HG03139 (cell line): Measurements from ENCODE around the gene DEFB113.

ENCODE experiments used
- ATAC-seq: cut with Tn5 transposase; IDR thresholded peaks from one replicate; pipeline ENCODE4 v1.9.1; 2021; ENCODE audit not compliant: unreplicated experiment

Gene DEFB113

DNA sequence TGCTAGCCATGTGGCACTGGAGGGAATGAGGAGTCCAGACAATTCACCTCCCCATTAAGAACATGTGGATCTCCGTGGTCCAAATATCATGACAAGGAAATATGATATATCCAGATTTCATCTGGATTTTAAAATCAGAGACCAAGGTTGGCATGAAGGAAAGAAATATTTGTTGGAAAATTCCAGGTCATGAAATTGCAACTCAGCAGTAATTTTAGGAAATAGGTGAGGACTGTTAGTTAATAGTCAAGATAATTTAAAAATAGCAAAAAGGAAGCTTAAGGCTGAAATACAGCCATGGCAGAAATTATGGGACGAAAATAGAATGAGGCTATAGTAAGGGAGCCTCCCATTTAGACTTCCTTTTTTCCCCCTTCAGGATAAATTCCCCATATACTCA, 32.4 kb downstream of the DEFB113 start:
- no peak for ATAC-seq

DNA sequence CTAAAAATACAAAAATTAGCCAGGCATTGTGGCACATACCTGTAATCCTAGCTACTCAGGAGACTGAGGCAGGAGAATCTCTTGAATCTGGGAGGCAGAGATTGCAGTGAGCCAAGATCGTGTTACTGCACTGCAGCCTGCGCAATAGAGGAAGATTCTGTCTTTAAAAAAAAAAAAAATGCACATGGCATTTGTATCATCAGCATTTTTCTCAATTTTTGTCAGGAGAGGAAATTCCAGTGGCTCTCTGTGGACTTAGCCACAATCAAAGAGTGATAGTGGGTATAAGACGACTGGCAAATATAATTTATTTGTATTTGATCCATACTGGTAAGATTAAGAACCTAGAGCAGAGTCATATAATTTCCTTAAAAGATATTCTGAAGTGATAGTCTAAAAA, 34.0 kb downstream of the DEFB113 start:
- ATAC-seq: no peak

DNA sequence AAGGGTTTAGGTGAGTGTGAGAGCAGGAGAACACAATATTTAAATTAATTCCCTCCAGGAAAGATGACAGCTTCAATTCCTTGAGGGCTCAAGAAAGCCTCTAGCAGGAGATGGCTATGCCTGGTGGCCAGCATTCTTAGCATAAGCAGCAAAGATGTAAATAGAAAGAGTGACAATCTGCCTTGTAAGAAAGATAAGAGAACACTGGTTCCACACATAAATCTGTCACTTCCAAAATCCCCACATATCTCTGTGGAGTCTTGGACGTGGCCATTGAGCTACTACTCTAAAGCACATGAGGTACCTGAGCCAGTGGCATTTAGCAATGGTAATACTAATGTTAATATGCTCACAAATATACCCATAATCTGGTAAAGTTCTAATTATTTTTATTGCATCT, 34.7 kb downstream of the DEFB113 start:
- ATAC-seq: no peak

DNA sequence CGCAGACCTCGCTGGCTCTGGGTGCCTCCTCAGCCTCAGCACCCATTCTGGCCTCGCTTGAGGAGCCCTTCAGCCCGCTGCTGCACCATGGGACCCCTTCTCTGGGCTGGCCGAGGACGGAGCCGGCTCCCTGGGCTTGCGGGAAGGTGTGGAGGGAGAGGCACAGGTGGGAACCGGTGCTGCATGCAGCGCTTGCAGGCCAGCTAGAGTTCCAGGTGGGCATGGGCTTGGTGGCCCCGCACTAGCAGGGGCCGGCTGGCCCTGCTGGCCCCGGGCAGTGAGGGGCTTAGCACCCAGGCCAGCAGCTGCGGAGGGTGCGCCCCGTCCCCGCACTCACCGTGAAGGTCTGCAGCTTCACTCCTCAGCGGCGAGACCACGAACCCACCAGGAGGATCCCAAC, 35.9 kb downstream of the DEFB113 start:
- no peak for ATAC-seq

DNA sequence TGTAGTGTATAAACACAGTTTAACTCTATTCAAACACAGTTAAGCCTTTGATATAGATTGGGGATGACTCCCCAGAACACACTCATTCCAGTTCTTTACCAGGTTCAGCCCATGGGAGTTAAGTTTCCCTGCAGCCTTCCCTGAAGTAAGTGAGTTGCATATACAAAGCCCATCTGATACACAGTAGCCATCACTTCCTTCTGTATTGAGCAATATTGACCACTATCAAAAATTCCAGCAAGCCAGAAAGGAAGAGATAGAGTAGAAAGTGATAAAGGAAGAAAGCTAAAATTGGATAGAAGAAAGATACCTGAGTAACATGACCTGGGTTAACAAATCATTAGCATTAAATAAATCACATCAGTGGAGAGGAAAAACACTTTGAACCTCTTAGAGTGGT, 40.1 kb downstream of the DEFB113 start:
- ATAC-seq: no peak

DNA sequence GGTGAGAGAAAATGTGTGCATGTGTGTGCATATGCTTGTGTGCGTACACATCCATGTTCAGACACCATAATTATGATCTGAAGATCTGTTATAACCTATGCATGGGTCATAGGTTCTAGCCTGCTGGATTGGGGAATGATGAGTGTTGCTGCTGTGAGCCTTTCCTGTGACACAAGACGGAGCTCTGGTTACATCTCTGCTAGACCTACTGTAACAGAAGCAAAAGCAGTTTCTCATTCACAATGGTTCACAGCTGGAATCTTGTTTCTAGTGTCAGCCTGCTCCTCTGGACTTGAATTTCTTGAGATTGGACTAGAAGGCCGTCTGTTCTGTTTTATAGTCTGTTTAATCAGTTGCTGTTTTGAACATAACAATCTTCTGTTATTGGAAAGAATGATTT, 45.6 kb downstream of the DEFB113 start:
- ATAC-seq: no peak

DNA sequence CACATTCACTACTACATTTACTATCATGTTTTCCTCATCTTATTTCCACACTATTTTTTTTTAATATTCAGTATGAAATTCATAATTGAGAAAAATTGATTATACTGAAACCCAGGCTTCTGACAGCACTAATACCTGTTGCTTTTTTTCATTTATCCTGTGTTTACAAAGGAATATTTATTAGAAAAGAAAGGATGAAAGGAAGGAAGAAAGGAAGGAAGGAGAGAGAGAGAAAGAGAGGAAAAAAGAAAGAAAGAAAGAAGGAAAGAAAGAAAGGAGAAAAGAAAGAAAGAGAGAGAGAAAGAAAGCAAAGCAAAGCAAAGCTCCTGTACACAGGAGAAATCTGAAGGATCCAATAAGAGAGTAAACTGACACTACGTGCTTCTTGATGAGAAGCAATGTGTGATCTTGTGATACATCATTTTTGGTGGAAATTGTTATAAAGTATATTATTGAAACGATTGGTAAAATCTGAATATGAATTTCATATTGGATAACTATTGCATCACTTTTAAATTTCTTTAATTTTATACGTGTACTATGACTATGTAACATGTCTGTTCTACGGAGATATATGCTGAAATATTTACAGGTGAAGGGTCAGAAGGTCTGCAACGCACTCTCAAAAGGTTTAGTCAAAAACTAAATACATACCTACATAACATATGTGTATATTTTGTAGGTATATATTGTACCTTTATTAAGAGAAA, 49.3 kb downstream of the DEFB113 start:
- ATAC-seq: no peak

DNA sequence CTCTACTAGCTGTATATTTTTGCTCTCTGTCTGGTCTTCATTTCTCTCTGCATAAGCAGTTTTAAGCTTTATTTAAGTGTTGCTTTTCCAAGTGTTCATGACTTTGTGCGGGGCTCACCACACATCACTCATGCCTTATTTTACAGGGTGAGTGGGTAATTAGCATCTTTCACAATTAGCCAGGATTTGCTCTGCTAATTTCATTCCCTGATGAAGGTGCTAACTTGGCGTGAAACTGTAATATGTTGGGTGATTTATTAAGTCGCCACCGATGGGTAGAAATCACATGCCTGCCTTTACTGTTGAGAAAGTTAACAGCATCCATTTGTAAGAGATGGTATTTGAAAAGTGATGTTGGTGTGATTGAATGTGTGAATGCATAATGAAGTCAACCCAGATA, 50.2 kb downstream of the DEFB113 start:
- no peak for ATAC-seq

DNA sequence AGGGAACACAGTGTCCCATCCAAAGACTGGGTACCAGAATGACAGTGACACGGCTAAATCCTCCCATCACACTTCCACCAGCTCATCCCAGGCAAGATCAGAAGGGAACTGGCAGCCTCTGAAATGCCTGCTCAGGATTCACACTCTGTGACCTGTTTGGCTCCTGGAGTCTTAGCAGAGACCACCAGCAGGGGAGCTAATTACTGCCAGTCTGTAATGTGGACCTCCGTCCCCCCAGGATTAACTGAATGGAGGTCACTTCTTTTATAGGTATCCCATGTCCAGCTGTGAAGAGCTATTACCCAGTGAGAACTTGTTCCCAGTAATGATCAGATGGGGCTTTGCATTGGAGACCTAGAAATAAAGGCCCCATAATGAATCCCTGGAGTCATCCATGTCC, 50.6 kb downstream of the DEFB113 start:
- no peak for ATAC-seq
